Stimulated activated CD8-positive, alpha-beta memory T cell treated with anti-CD3 and anti-CD28 coated beads, Interleukin-4, amount 100 ng/mL, for 4 hours (primary cell): ENCODE data around the gene PALD1.
A peak's percentile ranks its signal among the peaks of the same experiment; 100 is the strongest.

Experiments used
- DNase-seq, 2 donors: peaks; one replicate each; pipeline ENCODE4 v3.0.0-alpha.2; 2020; ENCODE audit warnings: low read depth in 2 of 2, low spot score in 1 of 2

PALD1 gene

DNA sequence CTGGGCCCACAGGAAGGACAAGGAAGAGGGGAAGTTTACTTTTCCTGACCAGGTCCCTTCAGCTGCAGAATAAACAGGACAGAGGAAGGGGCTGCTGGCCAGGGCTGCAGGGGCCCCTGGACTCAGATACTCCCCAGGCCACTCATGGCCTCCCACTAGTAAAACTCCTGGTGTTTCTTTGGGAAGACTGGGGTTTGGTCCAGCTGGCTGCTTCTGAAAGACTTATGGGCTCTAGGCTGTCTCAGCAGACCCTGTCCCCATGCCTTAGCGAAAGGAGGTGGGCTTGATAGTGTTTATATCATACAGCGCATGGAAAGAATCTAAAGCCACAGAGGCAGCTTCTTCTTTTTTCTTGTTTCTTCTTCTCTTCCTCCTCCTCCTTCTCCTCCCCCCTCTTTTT, 56.4 kb downstream of the PALD1 start:
- no peak for DNase-seq

DNA sequence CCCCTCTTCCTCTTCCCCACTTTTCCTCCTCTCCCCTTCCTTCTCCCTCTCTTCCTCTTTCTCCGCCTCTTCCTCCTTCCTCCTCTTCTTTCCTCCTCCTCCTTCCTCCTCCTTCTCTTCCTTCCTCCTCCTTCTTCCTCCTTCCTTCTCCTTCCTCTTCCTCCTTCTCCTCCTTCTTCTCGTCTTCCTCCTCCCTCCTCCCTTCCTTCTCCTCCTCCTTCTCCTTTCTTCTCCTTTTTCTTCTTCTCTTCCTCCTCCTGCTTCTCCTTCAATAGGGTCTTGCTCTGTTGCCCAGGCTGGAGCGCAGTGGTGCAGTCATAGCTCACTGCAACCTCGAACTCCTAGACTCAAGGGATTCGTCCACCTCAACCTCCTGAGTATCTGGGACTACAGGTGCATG, 56.9 kb downstream of the PALD1 start:
- no peak for DNase-seq

DNA sequence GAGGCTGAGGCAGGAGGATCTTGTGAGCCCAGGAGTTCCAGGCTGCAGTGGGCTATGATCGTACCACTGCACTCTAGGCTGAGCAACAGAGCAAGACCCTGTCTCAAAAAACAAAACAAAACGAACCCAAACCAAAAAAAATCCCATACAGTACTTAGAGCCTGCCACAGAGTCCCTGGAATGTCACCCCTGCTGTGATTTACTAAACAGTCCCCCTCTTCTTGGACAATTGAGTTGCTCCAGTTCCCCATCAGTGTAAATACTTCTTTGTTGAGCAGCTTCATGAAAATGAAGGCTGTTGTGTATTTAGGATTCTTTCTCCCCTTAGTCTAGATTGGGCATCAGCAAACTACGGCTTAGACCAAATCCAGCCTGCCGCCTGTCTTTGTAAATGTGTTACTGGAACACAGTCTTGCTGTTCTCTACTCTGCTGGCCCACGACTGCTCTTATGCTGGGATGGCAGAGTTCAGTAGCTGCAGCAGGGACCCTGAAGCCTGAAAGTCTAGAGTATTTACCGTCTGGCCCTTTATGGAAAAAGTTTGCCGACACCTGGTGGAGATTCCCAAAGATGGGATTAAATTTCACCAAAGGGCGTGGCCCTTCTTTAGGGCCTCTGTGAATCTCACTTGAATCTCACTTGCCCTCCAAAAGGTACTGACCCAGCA, 57.8 kb downstream of the PALD1 start:
- DNase-seq, result no peak

DNA sequence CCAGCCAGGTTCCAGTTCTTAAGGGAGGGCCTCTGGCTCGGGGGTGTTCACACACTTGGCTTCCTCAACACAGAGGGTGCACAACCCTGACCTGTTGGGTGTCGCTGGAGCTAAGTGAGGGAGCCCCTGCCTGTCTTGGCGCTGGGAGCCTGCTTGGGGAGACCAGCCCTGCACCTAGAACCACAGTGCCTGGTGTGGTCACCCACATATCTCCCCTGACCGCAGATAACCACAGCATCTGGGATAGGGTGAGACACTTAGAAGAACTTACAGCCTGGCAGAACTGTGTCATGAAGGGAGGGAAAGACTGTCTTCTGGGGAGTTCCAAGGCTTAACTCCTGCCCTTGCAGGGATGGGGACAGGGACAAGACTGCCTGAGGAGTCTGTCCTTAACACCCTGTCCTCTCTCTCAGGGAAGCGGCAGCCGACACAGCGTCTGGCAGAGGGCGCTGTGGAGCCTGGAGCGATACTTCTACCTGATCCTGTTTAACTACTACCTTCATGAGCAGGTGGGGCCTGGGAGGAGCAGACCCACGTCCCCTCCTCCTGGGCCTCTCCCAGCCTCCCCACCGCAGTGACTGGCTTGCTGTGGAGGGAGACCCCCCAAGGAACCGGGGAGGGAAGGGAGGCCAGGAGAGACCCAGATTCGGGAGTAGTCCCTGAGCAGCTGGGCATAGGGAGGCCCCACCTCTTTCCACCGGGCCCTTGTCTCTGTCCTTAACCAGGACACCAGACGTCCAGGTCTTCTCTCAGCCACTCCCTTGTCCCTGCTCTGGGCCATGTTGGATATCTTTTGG, 59.0 kb downstream of the PALD1 start:
- no peak for DNase-seq

DNA sequence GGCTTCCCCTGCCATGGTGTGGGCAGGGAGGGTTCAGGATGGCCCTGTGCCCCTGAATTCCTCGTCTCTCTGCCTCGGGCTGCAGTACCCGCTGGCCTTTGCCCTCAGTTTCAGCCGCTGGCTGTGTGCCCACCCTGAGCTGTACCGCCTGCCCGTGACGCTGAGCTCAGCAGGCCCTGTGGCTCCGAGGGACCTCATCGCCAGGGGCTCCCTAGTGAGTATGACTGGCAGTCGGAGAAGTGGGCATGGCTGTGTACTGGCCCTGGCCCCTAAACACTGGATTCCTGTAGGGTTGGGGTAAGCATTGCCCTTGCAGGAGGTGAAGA, 59.6 kb downstream of the PALD1 start:
- no peak for DNase-seq

DNA sequence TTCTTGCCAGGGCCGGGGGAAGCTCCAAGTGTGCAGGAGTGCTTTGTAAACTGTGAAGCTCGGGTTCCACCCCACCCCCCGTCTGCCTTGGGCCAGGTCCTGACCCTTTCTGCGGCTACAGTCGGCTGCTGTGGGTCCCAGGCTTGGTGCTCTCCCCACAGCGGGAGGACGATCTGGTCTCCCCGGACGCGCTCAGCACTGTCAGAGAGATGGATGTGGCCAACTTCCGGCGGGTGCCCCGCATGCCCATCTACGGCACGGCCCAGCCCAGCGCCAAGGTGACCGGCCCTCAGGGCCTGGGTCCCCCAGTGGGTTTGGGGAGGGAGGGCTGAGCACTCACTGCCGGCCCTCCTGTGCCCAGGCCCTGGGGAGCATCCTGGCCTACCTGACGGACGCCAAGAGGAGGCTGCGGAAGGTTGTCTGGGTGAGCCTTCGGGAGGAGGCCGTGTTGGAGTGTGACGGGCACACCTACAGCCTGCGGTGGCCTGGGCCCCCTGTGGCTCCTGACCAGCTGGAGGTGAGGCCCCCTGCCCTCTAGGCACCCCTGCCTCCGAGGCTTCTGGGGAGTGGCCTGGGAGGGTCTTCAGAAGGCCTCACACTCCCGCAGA, 60.3 kb downstream of the PALD1 start:
- no peak for DNase-seq

DNA sequence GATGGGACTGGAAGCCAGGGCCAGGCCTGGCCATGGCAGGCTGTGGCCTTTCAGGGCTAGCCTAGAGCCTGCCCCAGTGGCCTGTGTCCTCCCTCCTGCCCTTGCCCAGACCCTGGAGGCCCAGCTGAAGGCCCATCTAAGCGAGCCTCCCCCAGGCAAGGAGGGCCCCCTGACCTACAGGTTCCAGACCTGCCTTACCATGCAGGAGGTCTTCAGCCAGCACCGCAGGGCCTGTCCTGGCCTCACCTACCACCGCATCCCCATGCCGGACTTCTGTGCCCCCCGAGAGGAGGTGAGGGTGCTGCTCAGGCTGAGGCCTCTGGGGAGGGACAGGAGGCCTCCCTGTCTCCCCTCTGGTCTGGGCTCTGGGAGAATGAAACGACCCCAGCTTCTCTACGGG, 60.9 kb downstream of the PALD1 start:
- no peak for DNase-seq

DNA sequence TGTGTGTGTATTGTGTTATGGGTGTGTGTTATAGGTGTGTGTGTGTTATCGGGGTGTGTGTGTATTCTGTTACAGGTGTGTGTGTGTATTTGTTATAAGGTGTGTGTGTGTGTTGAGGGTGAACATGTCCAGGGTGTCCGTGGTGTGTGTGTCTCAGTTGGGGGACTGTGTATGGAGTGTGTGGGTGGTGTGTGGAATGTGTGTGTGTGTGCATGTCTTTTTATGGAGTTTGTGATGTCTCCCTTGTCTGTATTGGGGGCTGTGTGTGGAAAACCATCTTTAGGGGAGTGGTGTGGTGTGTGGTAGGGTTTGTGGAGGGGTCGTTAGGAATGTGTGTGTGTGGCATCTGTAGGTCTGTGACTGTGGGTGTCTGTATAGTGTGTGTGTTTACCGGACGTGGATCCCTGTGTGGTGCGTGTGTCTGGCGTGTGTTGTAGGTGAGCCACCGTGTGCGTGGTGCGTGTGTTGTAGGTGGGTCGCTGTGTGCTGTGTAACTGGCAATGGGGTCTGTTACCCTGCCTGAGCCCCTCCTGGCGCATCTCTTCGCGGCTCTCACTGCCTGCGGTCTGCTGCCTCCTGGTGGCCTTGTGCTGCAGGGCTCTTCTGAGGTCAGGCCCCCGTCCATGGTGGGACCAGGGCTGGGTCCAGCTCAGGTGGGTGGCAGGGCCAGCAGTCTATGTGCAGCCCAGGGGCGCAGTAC, 61.7 kb downstream of the PALD1 start:
- no peak for DNase-seq

DNA sequence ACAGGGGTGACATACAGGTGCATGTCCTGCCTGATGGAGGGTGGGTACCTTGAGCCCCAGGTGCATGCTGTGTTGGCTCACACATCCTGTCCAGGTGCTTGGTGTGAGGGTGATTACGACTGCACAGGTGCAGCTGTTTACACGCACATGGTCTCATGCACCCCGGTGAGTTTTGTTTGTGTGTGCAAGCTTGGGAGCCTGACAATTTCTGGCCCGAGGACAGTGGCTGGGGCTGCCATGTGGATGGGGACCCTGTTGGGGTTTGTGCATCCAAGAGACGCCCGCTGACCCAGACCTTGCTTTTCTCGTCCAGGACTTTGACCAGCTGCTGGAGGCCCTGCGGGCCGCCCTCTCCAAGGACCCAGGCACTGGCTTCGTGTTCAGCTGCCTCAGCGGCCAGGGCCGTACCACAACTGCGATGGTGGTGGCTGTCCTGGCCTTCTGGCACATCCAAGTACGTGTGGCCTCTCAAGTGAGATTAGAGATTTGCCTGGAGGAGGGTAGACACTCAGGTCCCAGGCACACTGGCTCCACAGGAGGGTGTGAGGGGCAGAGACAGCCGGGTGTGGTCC, 62.3 kb downstream of the PALD1 start:
- DNase-seq, result no peak

DNA sequence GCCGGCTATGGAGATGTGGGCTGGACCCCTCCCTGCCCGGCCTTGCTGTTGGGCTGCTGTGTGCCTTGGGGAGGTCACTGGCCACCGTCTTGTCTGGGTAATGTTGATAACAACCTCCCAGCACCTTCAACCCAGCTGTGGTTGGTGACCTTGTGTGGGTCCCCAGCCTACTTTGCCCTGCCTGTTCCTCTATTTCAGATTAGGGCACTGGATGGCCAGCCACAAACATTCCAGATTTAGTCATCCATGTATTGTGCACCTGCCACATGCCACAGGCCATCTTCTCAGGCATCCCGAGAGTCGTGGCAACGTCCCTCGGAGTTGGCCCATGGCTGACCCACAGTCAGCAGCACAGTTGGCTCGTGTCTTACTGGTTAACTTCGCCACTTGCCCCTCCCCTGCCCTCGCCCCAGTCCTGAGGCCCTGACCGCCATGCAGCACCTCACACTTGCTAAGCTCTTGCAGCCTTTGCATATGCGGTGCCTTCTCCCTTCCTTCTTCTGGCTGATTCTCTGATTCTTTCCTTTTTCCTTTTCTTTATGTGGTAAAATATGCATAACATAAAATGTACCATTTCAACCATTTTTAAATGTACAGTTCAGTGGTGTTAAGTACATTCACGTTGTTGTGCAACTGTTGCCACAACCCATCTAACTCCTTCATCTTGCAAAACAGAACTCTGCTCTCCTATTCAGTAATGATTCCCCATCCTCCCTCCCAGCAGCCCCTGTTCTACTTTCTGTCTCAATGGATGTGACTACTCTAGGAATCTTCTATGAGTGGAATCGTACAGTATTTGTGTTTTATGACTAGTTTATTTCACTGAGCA, 63.4 kb downstream of the PALD1 start:
- DNase-seq, result no peak

DNA sequence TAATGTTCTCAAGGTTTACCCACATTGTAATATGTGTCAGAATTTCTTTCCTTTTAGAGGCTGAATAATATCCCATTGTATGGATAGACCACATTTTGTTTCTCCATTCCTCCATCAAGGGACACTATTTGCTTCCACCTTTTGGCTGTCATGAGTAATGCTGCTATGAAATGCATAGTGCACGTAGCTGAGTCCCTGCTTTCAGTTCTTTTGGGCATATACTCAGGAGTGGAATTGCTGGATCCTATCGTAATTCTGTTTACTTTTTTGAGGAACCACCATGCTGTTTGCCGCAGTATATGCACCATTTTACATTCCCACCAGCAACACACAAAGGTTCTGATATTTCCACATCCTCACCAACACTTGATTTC, 64.0 kb downstream of the PALD1 start:
- DNase-seq, result no peak

DNA sequence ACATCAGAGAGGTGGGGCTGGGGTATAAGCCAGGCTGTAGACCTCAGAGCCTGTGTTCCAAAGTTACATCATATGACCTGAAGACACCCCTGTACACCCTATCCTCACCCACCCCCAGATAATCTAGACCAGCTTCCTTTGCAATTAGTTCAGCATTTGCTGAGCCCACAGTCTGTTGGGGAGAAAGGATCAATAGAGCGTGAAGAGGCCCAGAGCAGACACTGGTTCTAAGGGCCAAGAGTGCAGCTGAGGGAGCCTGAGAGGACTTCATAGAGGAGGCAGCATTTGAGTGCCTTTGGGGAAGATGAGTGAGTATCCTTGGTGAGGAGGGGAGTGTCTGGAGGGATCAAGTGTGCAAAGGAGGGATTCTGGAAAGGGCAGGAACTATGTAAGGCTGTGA, 65.3 kb downstream of the PALD1 start:
- no peak for DNase-seq

DNA sequence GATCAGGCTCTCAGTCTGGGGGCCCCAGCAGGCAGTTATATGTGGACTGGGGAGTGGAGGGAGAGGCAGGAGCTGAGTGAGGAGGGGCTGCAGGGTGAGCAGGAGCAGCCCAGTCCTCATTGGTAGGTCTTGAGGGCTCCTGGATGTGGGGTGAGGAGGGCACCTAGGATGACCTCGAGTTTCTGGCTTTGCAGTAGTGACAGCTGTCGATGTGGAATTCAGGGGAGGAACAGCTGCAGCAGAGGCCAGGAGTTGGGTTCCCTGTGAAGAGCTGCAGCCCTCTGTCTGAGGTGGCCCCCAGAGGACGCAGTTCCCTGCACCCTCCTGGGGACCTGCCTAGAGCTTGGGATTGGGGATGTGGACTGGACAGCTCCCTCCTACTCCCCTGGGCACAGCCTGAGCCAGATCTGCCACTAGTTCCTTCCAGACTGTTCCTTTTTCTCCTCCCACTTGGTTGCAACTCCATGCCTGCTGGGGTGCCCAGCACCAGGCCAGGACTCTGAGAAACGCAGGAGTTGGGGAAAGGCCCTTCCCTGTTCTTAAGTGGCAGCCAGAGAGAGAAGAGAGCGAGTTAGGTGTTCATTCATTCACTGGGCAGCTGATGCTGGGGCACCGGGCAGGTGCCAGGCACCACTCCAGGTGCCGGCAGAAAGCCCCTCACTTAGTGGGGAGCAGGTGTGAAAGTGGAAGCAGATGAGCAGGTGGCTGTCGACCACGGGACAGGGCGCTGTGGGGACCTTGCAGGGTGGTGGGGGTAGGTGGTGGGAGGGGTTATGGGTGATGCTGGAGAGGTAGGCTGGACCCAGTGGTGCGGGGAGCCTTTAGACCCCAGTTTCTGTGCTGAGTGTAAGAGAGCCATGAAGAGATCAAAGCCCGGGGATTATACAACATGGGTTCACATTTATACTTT, 66.1 kb downstream of the PALD1 start:
- no peak for DNase-seq

DNA sequence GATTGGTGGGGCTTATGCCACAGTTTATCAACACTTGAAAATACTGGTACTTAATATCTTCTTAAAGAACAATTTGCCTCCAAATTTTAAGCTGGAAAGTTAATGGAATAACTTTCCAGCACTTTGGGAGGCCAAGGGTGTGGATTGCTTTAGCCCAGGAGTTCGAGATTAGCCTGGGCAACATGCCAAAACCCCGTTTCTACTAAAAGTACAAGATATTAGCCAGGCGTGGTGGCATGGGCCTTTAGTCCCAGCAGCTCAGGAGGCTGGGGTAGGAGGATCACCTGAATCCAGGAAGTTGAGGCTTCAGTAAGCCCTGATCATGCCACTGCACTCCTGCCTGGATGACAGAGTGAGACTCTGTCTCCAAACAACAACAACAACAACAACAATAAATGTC, 68.0 kb downstream of the PALD1 start:
- DNase-seq, result no peak

DNA sequence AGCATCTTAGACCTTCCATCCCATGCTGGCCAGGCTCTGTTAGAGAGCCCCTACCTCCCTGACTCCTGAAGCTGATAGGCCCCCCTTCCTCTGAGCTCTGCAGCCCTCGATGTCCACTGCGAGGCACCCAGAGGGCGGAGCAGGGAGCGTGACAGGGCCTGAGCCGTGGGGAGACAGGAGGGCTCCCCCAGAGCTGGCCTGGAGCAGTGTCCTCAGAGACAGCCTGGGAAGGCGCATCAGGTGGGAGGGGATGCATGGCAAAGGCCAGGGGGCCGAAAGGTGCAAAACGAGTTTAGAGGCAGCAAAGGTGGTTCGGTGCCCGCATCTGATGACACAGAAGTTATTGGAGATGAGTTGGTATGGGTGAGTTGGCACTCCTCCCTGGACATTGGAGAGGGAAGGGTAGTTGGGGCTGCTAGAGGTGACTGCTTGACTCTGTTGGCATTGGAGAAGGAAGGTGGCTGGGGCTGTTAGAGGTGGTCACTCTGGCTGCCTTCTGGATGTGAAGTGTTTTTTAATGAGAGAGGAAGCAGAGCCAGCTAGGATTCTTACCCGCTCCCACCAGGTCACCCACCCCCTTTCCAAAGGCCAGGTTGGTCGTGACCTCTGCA, 70.9 kb downstream of the PALD1 start:
- no peak for DNase-seq

DNA sequence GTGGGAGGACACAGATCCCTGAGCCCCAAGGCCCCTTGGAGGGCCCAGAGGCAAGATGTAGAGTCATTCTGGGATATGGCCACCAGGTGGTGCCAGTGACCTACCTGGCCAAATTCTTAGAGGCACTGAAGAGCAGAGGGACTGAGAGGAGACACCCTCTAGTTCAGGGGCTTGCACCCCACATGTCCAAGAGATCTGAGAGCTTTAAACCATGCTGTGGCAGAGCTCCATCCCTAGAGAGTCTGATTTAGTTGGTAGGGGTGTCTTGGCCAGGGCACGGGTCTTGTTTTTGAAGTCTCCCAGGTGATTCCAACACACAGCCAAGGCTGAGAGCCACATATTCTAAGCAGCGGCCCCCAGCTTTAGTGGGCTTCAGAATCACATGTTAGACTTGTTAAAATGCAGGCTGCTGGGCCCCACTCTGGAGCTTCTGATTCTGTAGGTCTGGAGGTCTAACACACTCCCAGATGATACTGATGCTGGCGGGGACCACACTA, 71.4 kb downstream of the PALD1 start:
- peak; percentile 51 to 64 for DNase-seq

DNA sequence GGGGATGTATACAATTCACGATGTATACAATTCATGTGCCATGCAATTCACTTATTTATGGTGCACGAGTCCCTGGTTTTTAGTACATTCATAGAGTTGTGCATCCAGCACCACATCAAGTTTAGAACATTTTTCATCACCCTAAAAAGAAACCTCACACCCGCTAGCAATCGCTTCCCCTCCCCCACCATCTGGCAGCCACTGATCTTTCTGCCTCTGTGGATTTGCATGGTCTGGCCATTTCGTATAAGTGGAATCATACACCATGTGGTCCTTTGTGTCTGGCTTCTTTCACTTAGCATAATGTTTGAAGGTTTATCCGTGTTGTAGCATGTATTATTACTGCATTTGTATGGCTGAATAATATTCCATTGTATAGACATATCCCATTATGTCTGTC, 71.9 kb downstream of the PALD1 start:
- no peak for DNase-seq

DNA sequence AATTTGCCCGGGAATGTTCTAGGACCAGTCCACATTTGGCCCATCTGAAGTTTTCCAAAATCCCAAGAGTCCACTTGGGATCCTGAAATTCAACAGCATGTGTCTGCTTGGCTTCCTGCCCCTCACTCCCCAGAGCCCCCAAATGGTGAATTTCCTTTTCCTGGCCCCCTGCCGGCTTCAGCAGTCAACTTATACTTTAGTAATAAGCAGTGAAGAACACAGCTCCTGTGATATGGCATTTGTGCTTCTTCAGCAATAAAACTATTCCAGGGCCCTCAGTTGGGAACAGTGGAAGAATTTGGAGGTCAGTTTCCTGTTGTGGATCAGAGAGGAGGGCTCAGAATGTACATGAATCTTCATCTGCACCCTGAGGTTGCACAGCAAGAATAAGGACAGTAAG, 72.9 kb downstream of the PALD1 start:
- DNase-seq, result no peak

DNA sequence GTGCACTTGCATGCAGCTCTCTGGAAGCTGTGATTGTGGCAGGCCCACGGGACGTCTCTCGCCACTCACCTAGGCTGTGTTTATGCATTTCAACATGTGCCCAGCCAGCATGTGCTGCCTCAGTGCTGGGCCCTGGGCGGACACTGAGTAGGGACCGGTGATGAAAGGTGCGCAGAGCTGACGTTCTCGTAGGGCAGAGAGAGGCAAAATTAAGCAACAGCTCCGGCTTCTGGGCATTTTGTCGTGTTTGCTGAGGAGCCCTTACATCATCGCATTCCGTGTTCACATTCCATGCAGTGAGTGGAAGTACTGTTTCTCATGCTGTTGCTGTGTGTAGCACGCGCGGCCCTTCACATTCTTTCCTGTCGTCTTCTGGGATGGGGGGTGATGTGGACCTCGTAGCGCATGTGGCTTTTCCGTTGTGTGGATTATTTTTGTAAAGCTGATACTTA, 73.4 kb downstream of the PALD1 start:
- no peak for DNase-seq
